GM20431 (cell line): ENCODE measurements around the gene TMEM131L.
"Not testable (repeated sequence)": the region's sequence is repeated elsewhere in the genome, so short reads cannot be mapped to it uniquely, and the experiment has no call there.

Experiments used
- in situ Hi-C: fragments of 300-500 bp; cut with MseI, MboI; formaldehyde crosslinking; loops from one replicate; pipeline ENCODE4 v1.15.0; 2020; ENCODE audit warnings: low sequenced_read_pairs; ENCODE audit not compliant: unreplicated experiment

The TMEM131L gene

DNA sequence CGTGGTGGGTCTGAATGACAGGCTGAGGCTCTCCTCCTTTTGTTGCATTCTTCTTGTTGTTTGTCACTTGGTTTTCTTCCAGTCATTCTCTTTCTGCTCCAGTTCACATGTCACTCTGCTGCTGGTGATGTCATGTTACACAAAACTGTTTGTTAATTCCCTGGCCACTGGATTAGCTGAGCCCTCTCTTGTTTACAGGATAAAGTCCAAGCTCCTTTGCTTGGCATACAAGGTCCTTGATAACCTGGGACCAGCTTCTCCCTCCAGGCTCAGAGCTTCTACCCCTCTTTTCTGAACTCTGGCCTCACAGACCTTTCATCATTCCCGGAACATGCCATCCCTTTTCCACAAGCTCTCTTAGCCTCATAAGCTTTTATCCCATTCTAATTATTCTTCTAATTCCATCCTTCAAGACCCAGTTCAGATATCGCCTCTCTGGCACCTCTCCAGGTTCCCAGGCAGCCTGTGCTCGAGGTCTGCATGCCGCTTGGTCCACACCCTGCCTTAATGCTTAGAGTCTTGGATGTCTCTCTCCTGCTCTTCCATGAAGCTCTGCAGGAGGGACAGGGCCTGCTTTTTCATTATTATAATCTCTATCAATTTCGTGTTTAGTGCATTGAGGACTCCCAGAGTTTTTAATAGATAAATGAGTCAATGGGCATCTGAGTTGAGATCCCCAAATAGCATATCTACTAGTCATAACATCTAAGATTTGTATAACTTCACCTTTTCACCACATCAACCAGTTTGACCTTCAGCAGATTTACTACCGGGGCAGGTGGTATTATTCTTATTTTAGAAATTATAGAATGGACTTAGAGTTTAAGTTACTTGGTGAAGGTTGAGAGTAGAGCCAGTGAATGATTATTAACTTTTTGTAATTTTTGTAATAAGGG, 98.7 kb downstream of the TMEM131L start:
- in situ Hi-C loops, result no loop called here

GRCh38 chr4:153566631-153567150, 100.5 kb downstream of the TMEM131L start:
- in situ Hi-C loops, result no loop called here

DNA sequence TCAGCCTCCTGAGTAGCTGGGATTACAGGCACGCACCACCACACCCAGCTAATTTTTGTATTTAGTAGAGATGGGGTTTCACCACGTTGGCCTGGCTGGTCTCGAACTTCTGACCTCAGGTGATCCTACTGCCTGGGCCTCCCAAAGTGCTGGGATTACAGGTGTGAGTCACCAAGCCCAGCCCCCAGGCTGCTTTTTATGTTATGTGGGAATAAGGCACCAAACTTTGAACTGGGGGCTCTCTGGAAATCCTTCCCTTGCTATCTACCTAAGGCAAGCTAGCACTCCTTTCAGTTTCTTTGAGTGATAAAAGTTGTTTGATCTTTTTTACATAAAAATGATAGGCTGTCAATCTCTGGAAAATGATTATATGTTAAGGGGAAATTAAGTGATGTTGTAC, 101.5 kb downstream of the TMEM131L start:
- in situ Hi-C loops, result not testable (repeated sequence)

DNA sequence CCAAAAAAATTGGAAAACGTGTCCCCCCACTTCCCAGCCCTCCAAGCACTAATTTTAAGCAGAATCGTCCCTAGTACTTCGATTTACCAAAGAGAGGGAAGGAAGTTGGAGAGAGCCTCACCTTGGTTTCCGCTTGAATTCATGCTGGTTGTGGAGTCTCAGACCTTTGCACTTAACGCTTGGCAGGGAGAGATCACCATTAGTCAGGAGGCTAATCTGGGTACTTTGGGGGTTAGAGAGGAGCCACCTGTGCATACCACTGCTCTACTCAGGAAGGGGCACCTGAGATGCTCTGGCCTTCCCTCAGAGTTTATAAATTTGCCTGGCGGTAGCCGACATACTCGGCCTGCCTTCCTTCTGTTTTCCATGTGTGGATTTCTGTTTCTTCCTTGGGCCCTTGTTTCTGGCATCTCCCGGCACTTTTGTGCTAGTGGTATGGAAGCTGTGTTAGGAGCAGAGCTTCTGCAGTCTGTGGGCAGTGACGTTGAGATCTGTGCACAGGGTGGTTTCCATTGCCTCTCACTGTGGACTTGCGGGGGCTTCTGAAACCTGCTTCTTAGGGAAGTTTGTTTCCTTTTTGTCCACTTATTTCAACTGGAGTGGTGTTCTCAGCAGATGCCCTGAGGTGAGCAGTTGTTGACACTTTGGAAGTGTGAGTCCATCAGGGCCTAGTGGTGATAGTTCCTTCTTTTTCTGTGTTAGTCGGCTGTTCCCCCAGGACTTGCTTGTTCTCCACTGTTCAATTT, 104.2 kb downstream of the TMEM131L start:
- in situ Hi-C loops, result no loop called here

DNA sequence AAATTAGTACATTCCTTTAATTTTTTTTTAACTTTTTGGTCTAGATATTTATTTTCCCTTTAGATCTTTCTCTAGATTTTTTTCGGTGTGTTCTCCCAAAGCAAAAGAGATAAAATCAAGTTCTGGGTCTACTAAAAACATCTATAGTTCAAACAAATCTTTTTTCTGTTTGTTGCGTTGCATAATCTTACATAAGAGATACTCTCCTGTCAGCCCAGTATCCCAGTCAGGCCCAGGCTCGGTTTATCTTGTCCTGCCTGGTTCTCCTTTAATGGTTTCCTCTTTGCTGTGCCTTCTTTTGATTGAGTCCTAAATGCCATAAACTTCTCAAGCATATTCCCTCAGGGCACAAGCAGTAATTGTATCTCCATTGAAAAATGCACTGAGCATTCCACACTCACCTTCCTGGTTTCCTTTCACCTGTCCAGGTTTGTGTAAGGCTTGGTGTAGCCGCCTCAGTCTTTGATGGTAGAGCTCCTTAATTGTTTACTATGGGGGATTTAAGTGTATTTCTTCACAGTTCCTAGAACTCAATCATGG, 104.9 kb downstream of the TMEM131L start:
- in situ Hi-C loops, result no loop called here

- in situ Hi-C loops, result no loop called here
Observed at GRCh38 chr4:153572609-153573008, 106.4 kb downstream of the TMEM131L start.

DNA sequence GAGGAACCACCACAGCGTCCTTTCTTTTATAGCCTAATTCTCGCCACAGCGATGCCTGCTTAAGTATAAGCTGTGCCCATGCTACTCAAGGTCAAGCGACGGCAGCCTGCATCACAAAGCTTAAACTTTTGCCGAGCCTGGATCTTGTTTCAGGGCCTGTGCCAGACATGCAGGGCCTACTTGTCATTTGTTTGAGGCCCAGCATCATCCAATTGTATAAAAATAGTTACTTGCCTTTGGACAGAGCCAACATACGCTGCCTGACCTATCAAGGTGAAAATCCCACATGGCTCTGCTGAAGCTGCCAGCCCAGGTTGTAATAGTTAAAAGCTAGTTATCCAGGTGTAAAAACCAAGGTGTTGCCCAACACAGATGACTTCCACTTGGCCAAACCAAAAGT, 107.1 kb downstream of the TMEM131L start:
- in situ Hi-C loops, result no loop called here

DNA sequence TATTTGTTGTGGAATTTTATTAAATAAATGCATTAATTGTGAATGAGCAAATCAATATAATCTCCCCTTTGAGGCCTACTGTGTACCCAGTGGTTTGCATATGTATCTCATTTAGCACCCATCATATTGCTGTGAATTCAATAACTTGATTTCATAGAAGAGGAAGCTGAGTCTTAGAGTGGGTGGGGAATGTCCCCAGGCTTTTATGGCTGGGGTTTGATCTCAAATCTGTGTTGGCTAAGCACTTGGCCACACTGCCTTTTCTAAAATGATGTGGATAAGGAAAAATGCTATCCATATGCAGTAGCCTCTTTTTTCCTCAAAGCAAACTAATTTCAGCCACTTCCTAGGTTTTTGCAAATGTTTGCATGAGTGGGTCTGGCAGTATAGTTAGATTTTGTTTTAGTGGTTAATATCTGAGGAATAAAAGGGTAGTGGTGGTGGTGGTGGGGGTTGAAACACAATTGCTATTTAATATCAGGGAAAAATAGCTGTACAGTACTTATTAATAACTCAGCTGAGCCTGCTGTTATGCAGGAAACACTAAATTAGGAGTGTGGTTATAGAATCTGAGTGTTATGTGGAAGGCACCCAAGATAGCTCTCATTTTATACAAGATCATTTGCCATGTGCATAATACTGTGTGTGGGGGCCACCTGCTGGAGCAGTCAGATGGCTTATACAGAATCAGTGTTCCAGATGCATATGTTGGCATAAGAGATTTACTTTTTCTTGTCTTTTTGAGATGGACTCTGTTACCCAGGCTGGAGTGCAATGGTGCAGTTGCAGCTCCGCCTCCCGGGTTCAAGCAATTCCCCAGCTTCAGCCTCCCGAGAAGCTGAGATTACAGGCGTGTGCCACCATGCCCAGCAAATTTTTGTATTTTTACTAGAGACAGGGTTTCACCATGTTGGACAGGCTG, 108.0 kb downstream of the TMEM131L start:
- in situ Hi-C loops, result no loop called here

- in situ Hi-C loops, result no loop called here
Observed at GRCh38 chr4:153576443-153576774, 110.2 kb downstream of the TMEM131L start.

DNA sequence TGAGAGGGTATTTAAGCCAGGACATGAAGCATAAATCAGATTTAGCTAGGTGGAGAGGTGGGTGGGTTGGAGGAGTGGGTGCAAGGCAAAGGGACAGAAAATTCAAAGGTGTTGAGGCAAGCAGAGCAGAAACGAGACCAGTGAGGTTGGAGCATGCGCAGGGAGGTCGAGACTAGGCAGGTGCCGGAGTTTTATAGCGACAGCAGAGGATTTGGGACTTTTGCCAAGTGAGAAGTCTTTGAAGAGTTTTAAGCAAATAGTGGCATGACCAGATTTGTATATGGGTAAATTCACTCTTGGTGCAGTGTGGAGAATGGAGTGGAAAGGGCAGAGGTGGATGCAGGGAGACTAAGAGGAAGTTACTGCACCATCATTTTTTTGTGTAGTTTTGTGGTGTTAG, 110.9 kb downstream of the TMEM131L start:
- in situ Hi-C loops, result no loop called here

DNA sequence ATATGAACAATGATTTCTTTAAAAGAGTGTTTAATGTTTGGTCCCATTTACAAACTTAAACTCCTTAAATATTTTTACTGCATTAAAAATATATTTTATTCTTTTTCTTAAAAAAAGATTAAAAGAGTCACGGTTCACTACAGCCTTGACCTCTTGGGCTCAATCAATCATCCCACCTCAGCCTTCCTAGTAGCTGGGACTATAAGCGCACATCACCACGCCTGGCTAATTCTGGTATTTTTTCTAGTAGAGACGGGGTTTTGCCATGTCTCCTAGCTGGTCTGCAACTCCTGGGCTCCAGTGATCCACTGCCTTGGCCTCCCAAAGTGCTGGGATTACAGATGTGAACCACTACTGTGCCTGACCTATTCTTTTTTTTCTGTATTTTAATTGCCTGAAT, 113.2 kb downstream of the TMEM131L start:
- in situ Hi-C loops, result no loop called here

DNA sequence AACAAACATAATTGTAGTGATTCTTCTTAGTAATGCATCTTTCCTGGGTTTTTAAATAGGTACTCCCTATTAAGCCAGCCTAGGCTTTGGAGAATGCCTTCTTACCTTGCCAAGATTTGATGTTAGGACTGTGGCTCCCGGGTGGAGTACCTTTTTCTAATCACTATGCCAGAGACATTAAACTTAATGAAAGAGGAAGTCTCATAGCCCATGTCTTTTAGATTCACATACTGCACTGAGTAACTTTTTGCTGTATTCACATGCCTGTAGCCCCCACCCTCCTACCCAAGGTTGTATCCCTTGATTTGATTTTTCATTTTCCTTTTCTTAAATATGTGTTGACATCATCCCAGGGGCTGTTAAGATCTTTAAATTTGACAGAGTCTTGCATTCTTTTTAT, 113.7 kb downstream of the TMEM131L start:
- in situ Hi-C loops, result no loop called here

- in situ Hi-C loops, result no loop called here
Observed at GRCh38 chr4:153582954-153583702, 117.0 kb downstream of the TMEM131L start.

DNA sequence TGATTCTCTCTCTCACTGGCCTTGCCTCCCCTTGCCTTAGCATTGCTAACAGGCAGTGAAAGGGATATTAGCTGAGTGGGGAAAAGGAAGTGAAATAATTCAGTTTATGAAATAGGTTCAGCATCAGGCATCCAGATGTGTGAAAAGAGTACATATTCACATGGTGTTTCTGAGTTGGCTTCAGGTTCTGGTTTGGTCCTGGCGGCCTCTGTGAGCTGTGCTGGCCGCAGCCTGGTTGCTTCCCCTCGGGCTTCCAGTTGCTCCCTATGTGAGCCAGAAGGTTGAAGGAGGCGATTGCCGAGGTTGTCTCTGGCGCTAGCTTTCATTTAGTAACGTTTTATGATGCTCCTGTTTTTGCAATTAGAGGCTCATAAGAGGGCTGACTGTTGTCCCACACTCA, 118.9 kb downstream of the TMEM131L start:
- in situ Hi-C loops, result no loop called here

DNA sequence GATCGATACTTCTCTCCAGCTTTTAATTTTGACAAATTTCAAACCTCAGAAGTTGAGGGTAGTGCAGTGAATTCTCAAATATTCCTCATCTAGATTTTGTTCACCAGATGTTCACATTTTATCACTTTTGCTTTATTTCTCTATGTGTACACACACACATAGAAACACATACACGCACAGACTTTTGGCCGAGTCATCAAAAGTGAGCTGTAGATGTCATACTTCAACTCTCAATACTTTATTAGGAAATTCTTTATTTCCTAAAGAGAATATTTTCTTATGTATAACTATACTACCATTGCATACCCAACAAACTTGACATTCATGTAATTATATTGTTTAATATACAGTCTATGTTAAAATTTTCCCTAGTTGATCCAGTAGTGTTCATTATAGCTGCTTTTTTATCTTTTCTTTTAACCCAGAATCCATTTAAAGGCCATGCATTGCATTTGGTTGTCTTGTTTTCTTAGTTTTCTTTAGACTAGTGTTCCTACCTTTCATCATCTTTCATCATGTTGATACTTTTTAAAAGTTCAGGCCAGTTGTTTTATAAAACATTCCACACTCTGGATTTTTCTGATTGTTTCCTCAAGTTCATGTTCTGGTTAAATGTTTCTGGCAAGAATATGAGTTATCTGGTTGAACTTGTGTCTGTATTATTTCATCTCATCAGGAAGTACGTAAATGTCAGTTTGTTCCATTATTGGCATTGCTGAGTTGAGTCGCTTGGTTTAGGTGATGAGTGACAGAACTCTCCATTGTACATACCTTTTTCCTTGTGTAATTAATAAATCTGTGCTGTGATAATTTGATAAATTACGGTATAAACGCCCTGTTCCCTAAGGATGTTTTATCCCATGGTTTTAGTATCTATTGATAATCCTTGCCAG, 123.8 kb downstream of the TMEM131L start:
- in situ Hi-C loops, result no loop called here

DNA sequence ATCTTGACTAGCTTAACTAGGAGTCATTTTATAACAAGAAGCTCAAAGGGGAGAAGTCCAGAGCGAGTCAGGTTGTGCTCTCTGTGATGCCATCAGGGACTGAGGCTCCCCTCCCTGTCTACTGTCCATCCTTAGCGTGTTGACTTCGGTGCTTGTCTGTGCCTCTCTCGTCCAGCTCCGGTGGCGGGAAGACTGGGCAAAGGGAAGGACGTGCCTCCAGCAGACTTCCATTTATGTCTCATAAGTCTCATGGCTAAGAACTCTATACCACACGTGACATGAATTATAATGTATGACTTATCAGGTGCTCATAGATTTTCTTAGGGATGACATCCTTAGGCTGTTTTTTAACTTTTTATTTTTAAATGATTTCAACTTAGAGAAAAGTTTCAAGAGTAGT, 125.3 kb downstream of the TMEM131L start:
- in situ Hi-C loops, result no loop called here

- in situ Hi-C loops, result no loop called here
Observed at GRCh38 chr4:153592064-153592463, 125.9 kb downstream of the TMEM131L start.

GRCh38 chr4:153593161-153593560, 127.0 kb downstream of the TMEM131L start:
- in situ Hi-C loops, result no loop called here
